GM06990 (cell line): ENCODE data around the gene SH3BGRL2.

Source experiments
- DNase-seq: peaks from one replicate; pipeline ENCODE4 v3.0.0-alpha.2; 2011; ENCODE audit not compliant: insufficient read length; ENCODE audit errors: extremely low read depth
- H3K27me3 ChIP-seq: replicated peaks from 2 replicates; pipeline ENCODE4 v1.6.0; 2011; ENCODE audit warnings: low read length; ENCODE audit not compliant: control insufficient read depth, insufficient read depth
- H3K36me3 ChIP-seq: 2 replicates; pipeline ENCODE4 v1.5.1; 2011; ENCODE audit warnings: low read length; ENCODE audit not compliant: control insufficient read depth, insufficient read depth
- H3K4me3 ChIP-seq: replicated peaks from 2 replicates; pipeline ENCODE4 v1.5.1; 2011; ENCODE audit warnings: low read depth, mild to moderate bottlenecking, control low read depth, low read length
- CTCF ChIP-seq: IDR thresholded peaks from 2 replicates; pipeline ENCODE4 v1.5.1; 2011; ENCODE audit warnings: low read length, control low read depth, mild to moderate bottlenecking, inconsistent platforms; ENCODE audit not compliant: insufficient read depth, poor library complexity, severe bottlenecking

Gene SH3BGRL2

GRCh38 chr6:79631693-79632172 is 604 bp downstream of the SH3BGRL2 start:
- DNase-seq = no peak
- peaks cover 1% of the 10 kb centered on the region; the same call in 1 of the 2 replicates for H3K27me3 ChIP-seq
- no peaks in the 10 kb centered on the region for H3K36me3 ChIP-seq
- TF ChIP-seq CTCF = no peak
- peak overlapping the region; percentile 63; the same call in 1 of the 2 replicates for H3K4me3 ChIP-seq

DNA sequence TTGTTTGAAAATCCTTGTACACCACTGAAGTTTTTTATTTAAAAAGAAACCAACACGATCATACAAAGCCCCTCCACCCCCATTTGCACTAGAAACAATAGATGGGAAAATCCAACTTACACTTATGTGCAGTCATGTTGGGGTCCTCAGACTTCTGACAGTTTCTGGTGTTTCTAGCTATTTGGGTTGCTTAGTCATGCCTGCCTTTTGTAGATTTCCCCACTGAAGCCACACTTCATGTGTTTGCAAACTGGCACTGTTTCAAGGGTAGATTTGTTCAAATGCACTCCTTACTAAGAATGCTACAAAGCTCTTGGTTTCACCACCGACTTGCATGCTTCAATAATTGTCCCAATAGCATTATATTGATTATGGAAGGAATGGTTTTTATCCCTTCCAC is 1.5 kb downstream of the SH3BGRL2 start:
- no peak for TF ChIP-seq CTCF
- H3K4me3 ChIP-seq = no peak overlapping the region
- H3K36me3 ChIP-seq = no peaks in the 10 kb centered on the region
- peaks cover 1% of the 10 kb centered on the region; the same call in 1 of the 2 replicates for H3K27me3 ChIP-seq
- no peak for DNase-seq

DNA sequence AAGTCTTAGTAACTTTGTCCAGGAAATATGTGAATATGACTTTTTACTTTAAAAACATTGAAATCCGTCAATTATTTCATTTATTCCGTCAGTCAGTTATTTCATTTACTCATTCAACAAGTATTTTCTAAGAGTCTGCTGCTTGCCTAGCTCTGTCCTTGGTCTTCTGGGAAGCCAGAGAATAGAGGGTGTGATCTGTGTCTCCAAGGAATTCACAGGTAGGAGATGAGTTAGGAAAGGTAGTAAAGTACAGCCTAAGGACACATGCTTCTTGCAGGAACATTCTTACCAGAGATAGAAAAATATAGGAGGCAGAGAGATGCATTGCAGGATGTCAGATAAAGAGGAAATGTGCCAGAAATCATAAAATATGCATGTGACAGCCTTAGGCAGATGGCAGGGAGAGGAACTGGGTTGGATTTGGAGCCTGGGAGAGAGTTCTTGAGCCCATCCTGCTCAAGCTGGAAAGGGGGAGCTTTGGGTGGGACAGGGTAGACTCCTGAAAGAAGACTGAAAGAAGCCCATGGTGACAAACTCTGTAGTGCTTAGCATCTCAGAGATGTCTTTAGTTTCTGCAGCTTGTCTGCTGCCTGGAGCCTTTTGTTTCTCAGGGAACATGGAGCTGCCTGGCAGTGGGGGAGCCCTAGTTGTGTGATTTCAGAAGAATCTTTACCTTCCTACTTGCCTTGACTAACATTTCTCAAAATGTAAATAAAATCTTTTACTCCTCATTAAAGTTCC is 3.5 kb downstream of the SH3BGRL2 start:
- H3K27me3 ChIP-seq = peaks cover 1% of the 10 kb centered on the region; the same call in 1 of the 2 replicates
- H3K4me3 ChIP-seq = no peak overlapping the region
- no peaks in the 10 kb centered on the region for H3K36me3 ChIP-seq
- no peak for DNase-seq
- no peak for TF ChIP-seq CTCF

DNA sequence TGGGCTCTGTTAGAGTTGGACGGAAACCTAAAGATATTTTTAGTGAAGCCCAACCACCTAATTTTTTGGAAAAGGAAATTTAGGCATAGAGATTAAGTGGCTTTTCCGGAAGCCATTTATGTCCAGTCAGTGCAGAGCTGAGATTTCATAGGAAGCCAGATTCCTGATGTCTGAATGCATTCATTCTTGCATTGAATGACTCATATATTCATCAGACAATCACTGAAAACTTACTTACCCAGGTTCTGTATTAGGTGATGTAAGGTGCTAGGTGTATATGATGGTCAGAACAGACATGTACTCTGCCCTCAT is 4.1 kb downstream of the SH3BGRL2 start:
- H3K4me3 ChIP-seq = no peak overlapping the region
- DNase-seq = no peak
- H3K27me3 ChIP-seq = peaks cover 1% of the 10 kb centered on the region; the same call in 1 of the 2 replicates
- TF ChIP-seq CTCF = no peak
- H3K36me3 ChIP-seq = no peaks in the 10 kb centered on the region

DNA sequence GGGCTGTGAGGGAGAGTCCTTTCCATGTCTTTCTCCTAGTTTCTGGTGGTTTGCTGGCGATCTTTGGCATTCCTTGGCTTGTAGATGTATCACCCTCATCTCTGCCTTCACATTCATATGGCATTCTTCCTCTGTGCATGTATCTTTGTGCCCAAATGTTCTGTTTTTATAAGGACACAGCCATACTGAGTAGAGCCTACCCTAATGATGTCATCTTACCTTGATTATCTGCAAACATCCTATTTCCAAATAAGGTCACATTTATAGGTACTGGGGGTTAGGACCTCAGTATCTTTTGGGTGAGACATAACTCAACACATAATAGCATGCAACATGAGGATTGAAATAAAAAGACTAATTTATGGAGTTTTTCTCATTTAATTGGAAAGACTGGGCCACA is 5.5 kb downstream of the SH3BGRL2 start:
- Histone ChIP-seq H3K27me3 (peaks cover 1% of the 10 kb centered on the region; the same call in 1 of the 2 replicates), H3K4me3 (no peak overlapping the region), H3K36me3 (no peaks in the 10 kb centered on the region)
- DNase-seq = no peak
- TF ChIP-seq CTCF = no peak
